ENCODE results near the gene PRELID1.
"Not testable (repeated sequence)": the region's sequence is repeated elsewhere in the genome, so short reads cannot be mapped to it uniquely, and the experiment has no call there.

Gene PRELID1

DNA sequence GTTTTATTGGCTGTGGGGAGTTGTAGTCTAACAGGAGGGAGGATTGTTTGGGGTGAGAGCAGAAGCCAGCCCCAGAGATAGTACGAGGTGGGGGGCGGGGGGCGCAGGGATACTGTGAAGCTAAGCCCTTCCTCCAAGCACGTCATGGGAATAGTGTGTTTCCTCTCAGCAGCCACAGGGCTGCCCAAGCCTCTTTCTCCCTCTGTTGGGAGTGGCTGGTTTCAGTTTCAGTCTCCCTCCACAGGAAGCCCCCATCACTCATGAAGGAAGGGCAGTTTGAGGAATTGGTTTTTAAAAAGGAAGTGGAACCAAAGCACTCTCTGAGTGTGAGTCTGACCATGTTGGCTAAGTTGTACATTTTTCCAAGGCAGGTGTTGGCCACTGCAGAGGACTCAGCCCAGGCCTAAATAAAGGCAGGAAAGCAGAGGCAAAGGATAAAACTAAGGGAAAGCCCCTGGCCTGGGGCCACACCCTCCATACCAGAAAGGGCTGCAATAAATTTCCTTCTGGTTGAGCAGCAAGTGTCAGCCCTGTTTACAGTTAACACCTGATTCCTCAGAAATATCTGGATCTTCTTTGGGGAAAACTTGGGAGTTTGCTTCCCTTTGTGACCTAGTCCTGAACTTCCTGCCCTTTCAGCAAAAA lies 3.2 kb upstream of the PRELID1 start:
- DNase-seq: peak; percentile 71

DNA sequence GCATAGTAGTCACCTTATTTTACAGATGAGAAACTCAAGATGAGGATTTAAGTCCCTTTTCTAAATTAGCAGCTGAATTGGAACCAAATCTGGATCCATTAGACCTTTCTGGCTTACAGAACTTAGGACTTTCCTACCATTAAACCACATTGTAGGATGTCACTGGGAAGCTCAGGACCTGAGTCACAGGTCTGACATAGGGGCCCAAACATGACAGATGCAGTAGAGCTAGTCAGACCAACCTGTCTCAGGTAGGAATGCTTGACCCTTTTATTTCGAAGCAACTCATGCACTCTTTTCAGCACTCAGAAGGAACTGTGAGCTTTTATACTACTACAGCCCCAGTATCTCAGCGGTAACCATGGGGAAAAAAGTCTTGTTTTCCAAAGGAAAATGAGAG lies 2.6 kb upstream of the PRELID1 start:
- no peak for DNase-seq

DNA sequence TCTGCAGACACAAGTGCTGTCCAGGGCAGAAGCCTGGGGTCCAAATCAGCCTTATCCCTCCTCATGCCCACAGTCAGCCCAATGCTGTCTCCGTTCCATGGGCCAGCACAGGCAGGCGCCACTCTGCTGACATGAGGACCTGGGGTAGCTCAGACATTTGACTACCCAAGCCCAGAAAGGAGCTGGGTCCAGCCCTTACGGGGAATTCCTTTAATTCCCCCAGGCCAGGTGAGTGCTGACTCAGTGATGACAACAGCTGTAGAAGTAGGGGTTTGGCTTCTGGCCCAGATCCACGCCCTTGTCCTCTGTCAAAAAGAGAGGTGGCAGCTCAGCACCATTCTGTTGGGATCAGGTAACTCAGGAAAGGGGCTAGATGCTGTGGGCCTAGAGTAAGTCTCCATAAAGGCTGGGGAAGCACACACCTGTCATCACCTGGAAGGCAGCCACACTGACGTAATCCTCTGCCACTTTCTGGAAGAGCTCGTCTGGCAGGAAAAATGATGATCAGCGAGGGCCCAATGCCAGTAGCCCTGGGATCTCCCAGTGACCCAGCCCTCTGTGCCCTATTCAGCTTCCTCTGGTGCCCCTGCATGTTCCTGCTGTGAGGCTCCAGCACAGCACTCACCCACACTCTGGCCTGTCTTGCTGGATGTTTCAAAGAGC lies 2.0 kb upstream of the PRELID1 start:
- peak; percentile 72 for DNase-seq

DNA sequence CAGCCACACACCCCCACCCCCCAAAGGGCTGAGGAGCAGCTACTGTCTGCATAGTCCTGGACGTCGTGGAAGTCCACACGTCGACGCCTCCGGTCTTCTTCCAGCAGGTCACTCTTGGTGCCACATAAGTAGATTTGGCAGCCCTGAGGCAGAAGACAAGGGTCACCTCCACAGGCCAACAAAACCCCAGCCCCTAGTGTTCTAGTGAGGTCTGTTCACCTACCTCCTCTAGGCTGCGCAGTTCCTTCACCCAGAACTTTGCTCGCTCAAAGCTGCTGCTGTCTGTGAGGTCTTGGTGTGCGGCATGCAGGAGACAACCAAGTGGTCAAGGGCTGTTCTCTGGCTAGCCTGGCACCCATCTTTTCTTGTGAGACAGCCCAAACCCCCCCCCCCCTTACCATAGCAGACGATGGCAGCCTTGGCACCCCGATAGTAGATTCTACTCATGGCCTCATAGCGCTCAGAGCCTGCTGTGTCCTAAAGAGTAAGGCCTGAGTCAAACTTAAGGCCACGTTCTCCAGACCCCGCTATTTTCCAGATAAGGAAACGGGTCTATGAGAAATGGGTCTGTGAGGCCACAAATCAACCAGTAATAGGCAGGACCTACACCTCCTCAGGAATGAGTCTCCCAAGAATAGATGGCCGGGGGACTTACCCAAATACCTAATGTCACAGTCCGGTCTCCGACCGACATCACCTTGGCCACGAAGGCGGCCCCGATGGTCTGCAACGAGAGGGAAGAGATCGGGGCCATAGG lies 1.1 kb upstream of the PRELID1 start:
- peak; percentile 69 for DNase-seq

DNA sequence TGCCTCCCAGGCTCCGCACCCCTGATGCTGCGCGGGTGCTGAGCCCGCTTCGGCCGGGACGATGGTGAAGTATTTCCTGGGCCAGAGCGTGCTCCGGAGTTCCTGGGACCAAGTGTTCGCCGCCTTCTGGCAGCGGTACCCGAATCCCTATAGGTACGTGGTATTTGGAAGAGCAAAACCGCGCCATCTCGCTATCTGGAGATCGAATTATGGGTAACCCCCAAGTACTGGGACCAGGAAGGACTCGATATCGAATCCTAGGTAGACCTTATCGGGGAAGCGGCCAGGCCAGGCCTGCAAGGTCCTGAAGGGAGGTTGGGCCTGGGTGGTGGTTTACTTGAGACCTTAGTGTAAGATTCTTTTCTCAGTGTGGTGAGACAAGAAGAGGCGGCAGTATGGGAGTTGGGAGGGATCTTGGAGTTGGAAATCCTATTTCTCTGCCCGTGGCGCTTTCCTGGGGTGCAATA lies 359 bp downstream of the PRELID1 start:
- no peak for DNase-seq

DNA sequence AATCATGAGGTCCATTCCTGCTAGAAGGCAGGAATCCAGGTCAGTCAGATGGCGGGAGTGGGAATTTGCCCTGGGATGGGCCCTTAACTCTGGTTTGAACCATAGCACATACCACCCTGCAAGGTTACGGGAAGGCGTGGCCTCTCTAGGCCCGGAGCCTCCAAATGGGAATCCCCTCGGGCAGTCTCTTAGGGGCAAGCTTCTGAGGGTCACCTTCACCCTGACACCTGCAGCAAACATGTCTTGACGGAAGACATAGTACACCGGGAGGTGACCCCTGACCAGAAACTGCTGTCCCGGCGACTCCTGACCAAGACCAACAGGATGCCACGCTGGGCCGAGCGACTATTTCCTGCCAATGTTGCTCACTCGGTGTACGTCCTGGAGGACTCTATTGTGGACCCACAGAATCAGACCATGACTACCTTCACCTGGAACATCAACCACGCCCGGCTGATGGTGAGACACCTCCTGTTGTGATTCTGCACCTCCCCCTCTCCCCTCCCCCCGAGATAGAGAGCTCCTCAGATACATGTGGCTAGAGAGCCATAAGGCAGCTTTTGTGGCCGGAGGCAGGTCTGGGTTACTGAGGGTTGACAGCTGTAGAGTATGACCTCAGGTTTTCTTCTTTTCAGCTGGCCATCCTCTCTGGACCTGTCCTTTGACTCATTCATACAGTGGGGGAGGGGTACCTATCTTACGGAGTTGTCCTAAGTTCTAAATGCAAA lies 957 bp downstream of the PRELID1 start:
- DNase-seq: no peak

DNA sequence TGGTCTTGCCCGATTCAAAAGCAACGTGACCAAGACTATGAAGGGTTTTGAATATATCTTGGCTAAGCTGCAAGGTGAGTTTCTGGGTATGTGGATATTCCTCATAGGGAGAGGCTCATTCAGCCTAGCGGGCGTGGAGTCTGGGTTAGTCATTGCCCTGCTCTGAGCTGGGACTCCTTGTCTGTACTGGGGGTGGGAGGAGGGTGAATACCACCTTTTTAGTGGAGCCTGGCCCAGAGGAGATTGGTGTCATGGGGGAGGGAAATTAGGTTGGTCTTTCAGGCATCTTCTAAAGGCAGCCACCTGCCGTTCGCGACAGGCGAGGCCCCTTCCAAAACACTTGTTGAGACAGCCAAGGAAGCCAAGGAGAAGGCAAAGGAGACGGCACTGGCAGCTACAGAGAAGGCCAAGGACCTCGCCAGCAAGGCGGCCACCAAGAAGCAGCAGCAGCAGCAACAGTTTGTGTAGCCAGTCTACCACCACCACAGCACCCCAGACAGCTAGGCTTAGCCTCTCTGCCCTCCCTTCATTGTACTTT lies 2.6 kb downstream of the PRELID1 start:
- not testable (repeated sequence) for DNase-seq

DNA sequence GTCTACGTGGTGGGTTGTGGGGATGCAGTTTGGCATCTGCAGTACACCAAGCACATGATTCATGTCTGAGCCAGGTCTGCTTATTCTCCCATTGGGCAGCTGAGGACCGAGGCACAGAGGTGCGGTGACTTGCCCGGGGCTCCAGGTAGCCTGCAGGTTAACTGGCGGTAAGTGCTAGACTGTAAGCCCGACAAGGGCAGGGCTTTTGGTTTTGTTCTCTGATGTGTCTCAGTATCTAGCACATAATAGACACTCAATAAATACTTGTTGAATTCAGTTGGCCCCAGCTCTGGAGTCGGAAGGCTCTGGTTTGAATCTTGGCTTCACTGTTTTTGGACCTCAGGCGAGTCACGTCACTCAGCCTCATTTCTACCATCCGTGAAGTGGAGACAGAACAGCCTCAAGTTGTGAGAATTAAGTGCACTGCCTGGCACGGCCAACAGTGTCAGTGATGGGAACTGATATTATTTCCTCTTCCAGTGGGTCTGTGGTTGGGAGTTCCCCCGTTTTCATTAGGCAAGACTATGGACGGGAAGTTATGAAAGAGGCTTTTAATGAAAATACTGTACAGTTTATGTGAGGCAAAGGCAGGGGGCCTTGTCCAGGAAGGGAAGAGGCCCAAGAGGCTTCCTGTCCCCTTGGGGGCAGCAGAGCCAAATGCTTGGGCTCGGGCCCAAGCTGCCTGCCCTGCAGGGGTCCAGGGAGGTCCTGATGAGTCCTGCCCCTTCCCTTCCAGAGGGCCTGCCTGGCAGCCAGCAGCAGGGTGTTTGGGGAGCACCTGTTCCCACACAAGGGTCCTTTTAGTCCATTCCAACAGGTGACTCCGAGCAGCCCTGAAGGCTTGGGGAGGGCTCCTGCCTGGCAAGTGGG lies 3.3 kb downstream of the PRELID1 start:
- DNase-seq: no peak

DNA sequence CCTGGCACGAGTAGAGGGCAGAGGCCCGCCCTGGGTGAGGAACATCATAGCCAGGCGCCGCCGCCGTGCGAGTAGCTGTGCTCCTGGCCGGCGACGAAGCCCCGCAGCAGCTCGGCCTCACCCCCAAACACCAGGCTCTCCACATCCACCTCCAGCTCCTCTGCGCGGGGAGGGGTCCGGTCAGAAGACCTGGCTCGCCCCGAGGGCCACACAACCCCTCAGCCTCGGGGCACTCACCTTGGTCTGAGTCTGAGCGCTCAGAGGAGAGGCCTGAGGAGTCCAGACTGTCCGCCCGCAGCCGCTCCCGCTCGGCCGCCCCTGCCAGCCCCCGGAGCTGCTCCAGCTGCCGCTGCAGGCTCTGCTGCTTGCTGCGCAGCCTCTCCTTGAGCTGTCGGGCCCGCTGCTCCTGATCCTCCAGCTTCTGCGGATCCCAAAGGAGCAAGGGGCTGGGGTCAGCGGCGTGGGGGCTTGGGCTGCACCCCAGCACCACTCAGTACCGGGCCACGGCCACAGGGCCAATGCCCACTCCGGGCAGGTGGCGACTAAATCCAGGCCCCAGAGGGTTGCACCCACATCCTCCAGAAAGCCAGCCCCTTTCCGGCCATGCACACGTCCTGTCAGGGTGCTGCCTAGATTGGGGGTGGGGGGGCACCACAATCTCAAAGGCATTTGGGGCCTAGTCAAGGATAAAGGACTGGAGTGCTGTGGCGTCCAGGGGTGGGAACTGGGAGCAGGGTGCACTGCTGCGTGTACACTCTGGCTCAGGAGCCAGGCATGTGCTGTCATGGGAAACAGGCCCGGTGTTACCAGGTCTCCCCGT lies 4.2 kb downstream of the PRELID1 start:
- DNase-seq: no peak

DNA sequence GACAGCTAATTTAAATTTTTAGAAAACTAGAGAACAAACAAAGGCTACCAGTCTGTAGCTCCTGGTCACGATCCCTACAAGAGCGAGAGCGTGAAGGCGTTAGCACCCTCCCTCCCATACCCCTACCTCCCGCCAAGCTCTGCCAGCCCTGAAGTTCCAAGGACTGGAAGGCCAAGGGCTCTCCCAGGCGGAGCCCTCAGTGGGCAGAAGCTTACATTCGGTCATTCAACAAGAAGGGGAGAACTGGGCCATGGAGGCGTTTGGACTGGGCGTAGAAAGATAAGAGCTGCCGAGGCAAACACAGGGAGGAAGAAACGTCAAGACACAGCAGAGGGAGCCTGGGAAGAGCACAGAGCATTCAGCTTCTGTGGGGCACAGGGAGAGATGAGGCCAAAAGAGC lies 5.1 kb downstream of the PRELID1 start:
- DNase-seq: no peak

DNA sequence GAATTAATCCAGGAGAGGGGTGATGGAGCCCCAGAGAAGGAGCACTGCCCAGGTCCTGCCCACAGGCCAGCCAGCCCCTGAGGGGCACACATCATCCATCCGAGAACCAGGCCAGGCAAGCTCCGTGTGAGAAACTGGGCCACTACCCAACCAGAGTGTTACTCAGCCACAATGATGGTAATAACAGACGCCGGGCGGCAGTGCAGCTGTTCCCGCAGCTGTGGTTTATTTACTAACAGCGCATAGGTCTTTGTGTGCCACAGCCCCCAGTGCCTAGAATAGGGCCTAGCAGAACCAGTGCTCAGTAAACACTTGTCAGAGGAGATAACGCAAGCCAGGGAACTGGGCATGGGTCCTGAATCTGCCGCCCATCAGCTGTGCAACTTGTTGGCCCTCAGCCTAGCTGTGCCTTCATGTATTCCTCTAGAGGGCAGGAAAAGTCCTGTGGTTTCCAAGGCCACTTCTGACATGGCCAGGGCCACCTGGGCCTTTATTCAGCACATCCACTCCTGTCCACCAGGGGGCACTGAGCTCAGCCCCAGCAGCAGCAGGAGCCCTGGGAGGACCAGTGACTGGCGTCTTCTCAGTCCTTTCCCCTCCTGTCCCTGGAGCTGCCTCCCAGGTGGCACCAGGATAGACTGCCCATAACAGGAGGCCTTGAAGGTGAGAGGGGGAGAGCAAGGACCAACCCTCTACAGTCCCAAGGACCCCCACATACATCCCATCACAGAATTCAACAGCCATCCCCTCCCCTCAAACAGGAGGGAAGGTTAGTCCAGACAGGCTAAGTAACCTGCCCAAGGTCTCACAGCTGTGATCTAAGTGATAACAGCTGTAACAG lies 6.0 kb downstream of the PRELID1 start:
- peak; percentile 95 for DNase-seq

DNA sequence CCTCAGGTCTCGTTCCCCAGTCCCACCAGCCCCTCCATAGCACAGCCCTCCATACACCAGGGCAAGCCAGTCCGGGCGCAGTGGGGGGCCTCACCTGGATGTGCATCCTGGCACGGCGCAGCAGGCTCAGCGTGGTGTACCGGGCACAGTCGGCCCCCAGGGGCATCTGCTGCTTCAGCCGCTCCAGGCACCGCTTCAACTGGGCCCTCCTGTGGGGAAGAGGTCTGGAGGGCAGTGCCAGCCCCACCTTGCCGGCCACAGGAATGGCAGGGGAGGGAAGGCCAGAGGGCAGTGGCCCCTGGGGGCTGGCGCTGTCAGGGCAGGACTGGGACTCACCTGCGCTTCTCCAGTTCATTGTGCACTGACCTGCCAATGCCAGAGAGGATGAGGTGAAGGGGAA lies 6.7 kb downstream of the PRELID1 start:
- DNase-seq: no peak

DNA sequence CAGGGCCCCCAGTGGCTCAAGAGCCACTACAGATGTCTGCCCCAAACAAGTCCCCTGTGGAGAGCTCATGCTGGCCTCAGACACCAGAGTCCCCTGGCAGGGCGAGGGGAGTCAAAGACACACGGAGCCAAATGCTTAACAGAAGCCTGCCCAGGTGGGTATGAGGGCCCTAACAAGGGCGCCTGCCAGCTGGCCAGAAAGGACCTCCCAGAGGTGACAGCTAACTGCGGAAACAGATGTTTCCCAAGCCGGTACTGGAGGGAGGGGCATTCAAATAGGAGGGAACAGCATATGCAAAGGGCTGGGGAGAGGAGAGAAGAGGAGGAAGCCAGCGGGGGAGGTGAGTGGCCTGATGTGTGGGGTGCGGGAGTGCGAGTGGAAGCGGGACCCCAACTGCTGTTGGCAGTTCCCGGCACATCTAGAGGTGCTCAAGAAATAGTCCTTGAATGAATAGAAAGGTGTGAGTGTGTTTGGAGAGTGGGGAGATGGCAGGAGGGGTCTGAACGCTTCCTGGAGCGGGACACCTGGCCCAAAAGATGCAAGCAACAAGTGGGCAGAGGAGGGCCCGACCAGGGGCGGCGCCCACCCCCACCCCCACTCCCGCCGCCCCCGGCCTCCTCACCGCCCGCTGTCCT lies 7.3 kb downstream of the PRELID1 start:
- DNase-seq: peak; percentile 61

DNA sequence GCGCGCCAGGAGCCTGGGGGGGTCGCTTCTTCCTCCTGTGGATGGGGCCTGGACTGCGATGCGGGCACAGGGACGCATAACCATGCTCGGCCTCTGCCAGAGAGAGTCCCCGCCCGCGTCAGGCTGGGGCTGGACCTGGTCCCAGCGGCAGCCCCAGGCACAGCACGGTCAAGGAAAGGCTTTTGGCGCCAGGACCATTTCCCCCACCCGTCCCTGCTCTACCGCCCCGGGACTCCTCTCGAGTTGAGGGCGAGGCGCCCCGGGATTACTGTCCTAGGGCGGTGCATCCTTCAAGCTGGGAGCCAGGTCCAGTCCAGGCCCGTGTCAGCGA lies 7.8 kb downstream of the PRELID1 start:
- no peak for DNase-seq

DNA sequence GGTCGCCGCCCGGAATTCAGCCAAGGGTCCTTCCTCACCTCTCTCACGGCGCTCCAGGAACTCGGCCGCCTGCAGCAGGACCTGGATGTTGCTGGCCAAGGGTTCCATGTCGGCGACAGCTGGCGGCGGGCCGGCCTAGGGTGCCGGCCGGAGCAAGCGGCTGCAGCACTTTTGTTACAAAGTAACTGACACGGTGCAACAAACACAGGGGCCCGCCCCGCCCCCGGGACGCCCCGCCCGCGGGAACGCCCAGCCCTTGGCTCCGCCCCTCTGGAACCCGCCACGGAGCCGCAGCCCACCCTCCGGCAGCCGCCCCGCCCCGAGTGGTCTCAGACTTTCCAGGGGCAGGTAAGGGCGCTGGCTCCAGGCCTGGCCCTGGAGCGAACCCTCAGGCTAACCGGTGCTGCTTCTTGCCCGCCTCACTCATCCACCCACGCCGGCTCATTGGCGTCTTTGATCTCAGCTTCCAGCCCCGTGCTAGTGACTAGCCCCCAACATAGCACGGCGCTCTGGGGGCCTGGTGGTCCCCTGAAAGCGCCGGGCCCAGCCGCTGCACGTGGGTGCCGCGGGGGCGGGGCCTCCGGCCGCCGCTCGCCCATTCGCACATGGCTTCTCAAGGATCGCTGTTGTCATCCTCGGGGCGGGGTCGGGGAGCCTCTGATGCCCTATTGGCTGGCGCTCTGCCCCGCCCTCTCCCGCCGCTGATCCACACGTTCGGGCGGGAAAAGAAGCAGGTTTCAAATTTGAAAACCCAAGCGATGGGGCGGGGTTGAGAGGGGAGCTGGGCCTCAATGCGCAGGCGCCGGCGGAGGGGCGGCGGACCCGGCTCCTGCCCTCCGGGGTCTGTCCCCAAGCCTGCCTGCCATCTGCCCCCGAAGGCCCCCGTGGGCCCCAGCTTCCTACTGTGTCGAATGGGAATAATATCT lies 8.4 kb downstream of the PRELID1 start, which contains the start of gene MXD3:
Gene MXD3 (minus strand): TSS at position 176 of the 926 bp plus-strand sequence. CDS start 68 bp downstream, at position 108.
- peak; percentile 98 for DNase-seq

DNA sequence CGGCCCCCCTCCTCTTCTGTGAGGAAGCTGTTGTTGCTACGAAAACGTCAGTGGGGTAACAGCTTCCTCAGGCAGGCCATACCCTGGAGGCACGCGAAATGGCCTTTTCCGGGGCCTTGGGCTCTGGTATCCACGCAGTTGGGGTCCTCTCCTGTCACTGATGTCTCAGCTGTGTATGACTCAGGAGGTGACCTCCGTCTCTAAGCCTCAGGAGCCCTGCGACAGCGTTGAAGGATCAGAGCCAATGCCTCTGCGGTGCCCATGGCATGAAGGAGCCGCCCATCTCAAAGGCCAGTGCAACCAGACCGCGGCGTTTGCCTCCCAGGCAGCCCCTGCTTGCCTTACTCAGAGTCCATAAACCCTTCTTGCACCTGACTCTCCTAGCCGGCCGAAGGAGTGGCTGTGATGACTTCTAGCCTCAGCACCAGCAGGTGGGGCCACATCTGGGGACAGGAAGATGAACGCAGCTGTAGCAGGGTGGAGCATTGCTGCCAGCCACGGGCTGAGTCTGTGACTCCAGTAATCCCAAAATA lies 9.1 kb downstream of the PRELID1 start:
- peak; percentile 89 for DNase-seq

DNA sequence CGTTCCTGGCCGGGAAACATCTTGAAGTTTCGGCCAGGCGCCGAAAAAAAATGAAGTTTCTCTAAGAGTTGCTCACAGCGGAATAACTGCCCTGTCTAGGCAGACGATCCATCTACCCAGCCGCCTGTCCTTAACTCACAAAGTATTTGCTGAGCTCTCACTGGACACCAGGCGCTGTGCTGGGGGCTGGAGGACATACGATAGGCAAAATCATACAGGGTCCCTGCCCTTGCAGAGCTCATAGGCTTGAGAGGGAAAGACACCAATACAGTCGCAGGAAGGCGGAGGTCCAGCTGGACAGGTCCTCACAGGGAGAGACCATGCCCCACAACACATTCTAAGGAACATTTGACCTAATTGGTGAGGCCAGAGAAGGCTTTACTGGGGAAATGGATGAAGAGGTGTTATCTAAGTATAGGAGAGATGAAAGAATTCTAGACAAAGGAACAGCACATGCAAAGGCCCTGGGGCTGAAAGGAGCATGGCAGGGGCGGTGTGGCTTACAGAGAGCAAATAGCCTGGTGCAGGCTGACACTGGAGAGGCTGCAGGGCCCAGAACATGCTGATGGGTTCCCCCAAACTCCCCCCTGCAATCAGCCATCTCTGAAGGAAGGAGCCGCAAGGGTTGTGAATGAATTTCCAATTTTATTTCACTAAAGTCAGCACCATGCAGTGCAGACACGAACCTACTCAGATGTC lies 10.1 kb downstream of the PRELID1 start:
- DNase-seq: no peak
